ENCODE results near the gene NPTN. TPM values are rescaled to one million over a fixed set of nuclear protein-coding genes. Genes with fewer than 3 reads are reported as not detected.
"Not testable (repeated sequence)": the region's sequence is repeated elsewhere in the genome, so short reads cannot be mapped to it uniquely, and the experiment has no call there.

Gene NPTN
- total and polyA plus RNA-seq, 5 donors, result 262 to 320 (median 303) TPM

- H3K27ac ChIP-seq (ENCODE audit: low read length), result no peak overlapping the region
- no peaks in the 10 kb centered on the region for H3K27me3 ChIP-seq (ENCODE audit: control insufficient read depth, insufficient read depth)
- no peak overlapping the region for H3K4me3 ChIP-seq (ENCODE audit: low read length)
- 77% methylated on average over 7 of the region's 7 CpGs for WGBS
- H3K9me3 ChIP-seq (ENCODE audit: control insufficient read depth, low read length), result no peaks in the 10 kb centered on the region
- H3K4me1 ChIP-seq (ENCODE audit: control insufficient read depth, insufficient read depth, low read length), result no peaks in the 10 kb centered on the region
- no peak for DNase-seq
- intact Hi-C loops (cut with DNase I), result no loop called here
- no peak for ATAC-seq
Observed at GRCh38 chr15:73570355-73571032, 62.7 kb downstream of the NPTN start.

DNA sequence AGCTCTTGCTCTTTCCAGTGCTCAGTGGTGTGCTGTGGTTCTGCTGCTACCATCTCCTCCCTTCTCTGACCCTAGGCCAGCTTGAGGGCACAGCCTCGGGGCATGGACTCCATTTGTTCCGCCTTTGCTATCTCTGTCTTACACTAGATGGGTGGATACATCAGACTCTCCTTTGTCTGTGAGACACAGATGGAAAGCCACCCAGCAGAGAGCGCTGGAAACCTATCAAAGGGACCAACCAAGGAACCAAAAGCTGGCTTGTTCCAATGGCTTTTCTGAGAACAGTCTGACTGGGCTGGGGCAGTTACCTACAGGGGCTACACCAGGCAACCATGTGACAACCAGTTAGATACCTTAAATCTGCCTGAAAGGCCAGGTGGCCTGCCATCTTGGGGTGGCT is 63.8 kb downstream of the NPTN start:
- no peak overlapping the region for H3K27ac ChIP-seq (ENCODE audit: low read length)
- intact Hi-C loops (cut with DNase I), result loop anchor here in 3 of 4 donors (5.0 to 10.0 kb wide), 4 partner anchors 63 to 135 kb away; partner anchors contain the start of gene NPTN (in 2 of the 3)
- no peaks in the 10 kb centered on the region for H3K9me3 ChIP-seq (ENCODE audit: control insufficient read depth, low read length)
- no peak overlapping the region for H3K4me3 ChIP-seq (ENCODE audit: low read length)
- H3K4me1 ChIP-seq (ENCODE audit: control insufficient read depth, insufficient read depth, low read length), result peaks cover 3% of the 10 kb centered on the region
- ATAC-seq (no peak), DNase-seq (no peak)
- no peaks in the 10 kb centered on the region for H3K27me3 ChIP-seq (ENCODE audit: control insufficient read depth, insufficient read depth)
- 85% methylated on average over 3 of the region's 3 CpGs for WGBS

- no peaks in the 10 kb centered on the region for H3K27me3 ChIP-seq (ENCODE audit: control insufficient read depth, insufficient read depth)
- H3K27ac ChIP-seq (ENCODE audit: low read length), result no peak overlapping the region
- WGBS, result 79% methylated on average over 7 of the region's 7 CpGs
- peaks cover 3% of the 10 kb centered on the region for H3K4me1 ChIP-seq (ENCODE audit: control insufficient read depth, insufficient read depth, low read length)
- intact Hi-C loops (cut with DNase I), result loop anchor here in 3 of 4 donors (5.0 to 10.0 kb wide), 4 partner anchors 64 to 136 kb away; partner anchors contain the start of gene NPTN (in 2 of the 3)
- H3K4me3 ChIP-seq (ENCODE audit: low read length), result no peak overlapping the region
- ATAC-seq, result no peak
- DNase-seq, result no peak
- H3K9me3 ChIP-seq (ENCODE audit: control insufficient read depth, low read length), result no peaks in the 10 kb centered on the region
Observed at GRCh38 chr15:73568564-73569280, 64.5 kb downstream of the NPTN start.

DNA sequence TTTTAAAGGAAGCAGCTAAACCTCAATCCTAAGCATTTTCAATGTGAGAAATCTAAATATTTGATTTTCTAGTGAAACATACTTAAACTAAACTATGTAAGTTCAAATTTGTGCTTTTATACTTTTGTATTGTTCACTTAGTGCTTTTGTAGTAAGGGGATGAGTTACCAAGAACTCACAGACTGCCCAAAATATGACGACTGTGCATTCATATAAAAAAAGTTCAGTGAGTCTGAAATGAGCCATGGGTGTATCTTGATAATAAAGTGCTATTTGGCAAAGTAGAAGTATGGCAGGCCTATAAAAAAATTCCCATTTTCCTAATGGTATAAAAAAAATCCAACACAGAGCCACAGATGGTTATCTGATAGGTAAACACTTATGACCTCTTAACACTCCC is 66.2 kb downstream of the NPTN start:
- WGBS, result 76% methylated on average over 1 of the region's 1 CpG
- H3K4me1 ChIP-seq (ENCODE audit: control insufficient read depth, insufficient read depth, low read length), result peaks cover 3% of the 10 kb centered on the region
- DNase-seq, result no peak
- H3K9me3 ChIP-seq (ENCODE audit: control insufficient read depth, low read length), result no peaks in the 10 kb centered on the region
- H3K27ac ChIP-seq (ENCODE audit: low read length), result no peak overlapping the region
- H3K4me3 ChIP-seq (ENCODE audit: low read length), result no peak overlapping the region
- no peaks in the 10 kb centered on the region for H3K27me3 ChIP-seq (ENCODE audit: control insufficient read depth, insufficient read depth)
- intact Hi-C loops (cut with DNase I), result loop anchor here in 3 of 4 donors (5.0 to 10.0 kb wide), 4 partner anchors 65 to 138 kb away; partner anchors contain the start of gene NPTN (in 2 of the 3)
- ATAC-seq, result no peak

- intact Hi-C loops (cut with DNase I), result loop anchor here in 3 of 4 donors (5.0 to 10.0 kb wide), 3 partner anchors 68 to 141 kb away; partner anchors contain the start of gene NPTN (in 1 of the 3)
- H3K9me3 ChIP-seq (ENCODE audit: control insufficient read depth, low read length), result no peaks in the 10 kb centered on the region
- ATAC-seq (peak; percentile 30 to 50), DNase-seq (no peak)
- no peaks in the 10 kb centered on the region for H3K27me3 ChIP-seq (ENCODE audit: control insufficient read depth, insufficient read depth)
- H3K4me3 ChIP-seq (ENCODE audit: low read length), result no peak overlapping the region
- H3K27ac ChIP-seq (ENCODE audit: low read length), result no peak overlapping the region
- 37% methylated on average over 6 of the region's 6 CpGs for WGBS
- peaks cover 3% of the 10 kb centered on the region for H3K4me1 ChIP-seq (ENCODE audit: control insufficient read depth, insufficient read depth, low read length)
Observed at GRCh38 chr15:73564255-73564654, 68.9 kb downstream of the NPTN start.

DNA sequence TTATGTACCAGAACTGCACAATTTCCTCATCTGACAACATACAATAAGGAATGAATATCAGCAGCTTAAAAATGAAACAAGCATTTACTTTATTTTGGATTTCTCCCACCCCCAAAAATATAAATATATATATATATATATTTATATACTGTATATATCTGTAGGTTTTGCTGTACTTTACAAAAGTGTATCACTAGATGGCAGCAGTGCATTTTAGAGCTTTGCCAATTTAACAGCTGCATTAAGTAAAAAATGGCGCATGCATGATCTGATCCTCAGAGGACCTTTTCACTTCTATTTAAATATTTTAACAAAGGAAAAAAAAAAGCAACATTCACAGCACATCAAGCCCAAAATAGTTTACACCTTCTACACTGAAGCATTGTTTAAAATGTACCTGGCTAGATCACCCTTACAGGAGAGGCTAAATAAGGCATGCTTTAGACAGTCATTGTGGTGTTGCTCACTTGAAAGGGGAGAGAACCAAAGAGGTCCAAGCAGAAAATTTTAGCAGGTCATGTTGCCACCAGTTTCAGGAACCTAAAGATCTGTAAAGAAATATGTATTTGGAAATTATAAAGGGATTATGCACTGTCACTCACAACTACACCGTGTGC is 72.6 kb downstream of the NPTN start:
- Histone ChIP-seq H3K4me1 (ENCODE audit: control insufficient read depth, insufficient read depth, low read length) (peaks cover 3% of the 10 kb centered on the region), H3K4me3 (ENCODE audit: low read length) (no peak overlapping the region), H3K27me3 (ENCODE audit: control insufficient read depth, insufficient read depth) (no peaks in the 10 kb centered on the region), H3K9me3 (ENCODE audit: control insufficient read depth, low read length) (no peaks in the 10 kb centered on the region), H3K27ac (ENCODE audit: low read length) (no peak overlapping the region)
- intact Hi-C loops (cut with DNase I), result loop anchor here in 3 of 4 donors (5.0 to 10.0 kb wide), 3 partner anchors 72 to 144 kb away; partner anchors contain the start of gene NPTN (in 1 of the 3)
- ATAC-seq (no peak), DNase-seq (no peak)
- 41% methylated on average over 2 of the region's 2 CpGs for WGBS

GRCh38 chr15:73558529-73558928 is 74.7 kb downstream of the NPTN start:
- Histone ChIP-seq H3K9me3 (ENCODE audit: control insufficient read depth, low read length) (no peaks in the 10 kb centered on the region), H3K27me3 (ENCODE audit: control insufficient read depth, insufficient read depth) (no peaks in the 10 kb centered on the region), H3K4me1 (ENCODE audit: control insufficient read depth, insufficient read depth, low read length) (no peaks in the 10 kb centered on the region), H3K4me3 (ENCODE audit: low read length) (no peak overlapping the region), H3K27ac (ENCODE audit: low read length) (no peak overlapping the region)
- no peak for DNase-seq
- 97% methylated on average over 1 of the region's 1 CpG for WGBS
- no peak for ATAC-seq
- intact Hi-C loops (cut with DNase I), result loop anchor here in 2 of 4 donors (10.0 kb wide), 1 partner anchor 254 kb away; no protein-coding TSS in a partner anchor

DNA sequence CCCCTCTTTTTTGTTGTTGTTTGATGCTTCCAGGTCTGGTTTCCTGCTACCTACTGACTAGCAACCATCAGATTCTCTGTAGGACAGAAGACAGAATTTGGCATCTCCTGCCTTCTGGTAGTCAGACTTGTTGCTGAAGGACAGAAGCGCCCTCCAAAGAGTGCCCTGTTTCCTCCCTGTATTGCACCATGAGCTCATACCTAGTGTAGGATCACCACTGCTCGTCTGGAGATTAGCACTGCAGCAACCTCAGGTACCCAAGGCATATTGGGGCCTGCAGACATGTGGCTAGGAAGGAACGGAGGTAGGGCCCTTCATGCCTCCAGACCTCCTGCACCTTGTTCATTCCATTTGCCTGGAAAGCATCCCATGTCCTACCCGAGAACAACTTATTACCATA is 78.1 kb downstream of the NPTN start:
- Histone ChIP-seq H3K4me1 (ENCODE audit: control insufficient read depth, insufficient read depth, low read length) (peaks cover 1% of the 10 kb centered on the region), H3K4me3 (ENCODE audit: low read length) (no peak overlapping the region), H3K27ac (ENCODE audit: low read length) (no peak overlapping the region), H3K27me3 (ENCODE audit: control insufficient read depth, insufficient read depth) (no peaks in the 10 kb centered on the region), H3K9me3 (ENCODE audit: control insufficient read depth, low read length) (no peaks in the 10 kb centered on the region)
- intact Hi-C loops (cut with DNase I), result loop anchor here in 2 of 4 donors (10.0 kb wide), 1 partner anchor 250 kb away; no protein-coding TSS in a partner anchor
- ATAC-seq (no peak), DNase-seq (no peak)
- WGBS, result 90% methylated on average over 4 of the region's 4 CpGs

DNA sequence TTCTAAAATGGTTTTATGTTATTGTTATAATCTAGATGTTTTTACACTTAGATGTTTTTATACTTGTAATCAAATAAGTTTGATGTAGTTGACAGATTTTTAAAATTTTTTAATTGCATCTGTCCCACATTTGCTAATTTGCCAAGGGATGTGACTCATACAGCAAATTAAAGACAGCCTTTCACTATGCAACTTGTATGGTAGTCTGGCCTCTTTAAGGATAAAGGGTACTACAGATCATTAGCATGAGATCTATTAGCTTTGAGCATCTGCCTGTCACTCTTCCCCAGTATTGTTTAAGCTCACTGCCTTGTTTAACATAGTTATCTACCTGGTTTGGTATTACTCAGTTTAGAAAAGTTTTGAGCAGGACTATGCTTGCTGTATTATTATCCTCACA is 83.0 kb downstream of the NPTN start:
- Histone ChIP-seq H3K27ac (ENCODE audit: low read length) (no peak overlapping the region), H3K4me3 (ENCODE audit: low read length) (no peak overlapping the region), H3K27me3 (ENCODE audit: control insufficient read depth, insufficient read depth) (no peaks in the 10 kb centered on the region), H3K9me3 (ENCODE audit: control insufficient read depth, low read length) (no peaks in the 10 kb centered on the region), H3K4me1 (ENCODE audit: control insufficient read depth, insufficient read depth, low read length) (peaks cover 1% of the 10 kb centered on the region)
- DNase-seq (no peak), ATAC-seq (no peak)
- intact Hi-C loops (cut with DNase I), result loop anchor here in 2 of 4 donors (10.0 kb wide), 1 partner anchor 245 kb away; no protein-coding TSS in a partner anchor

DNA sequence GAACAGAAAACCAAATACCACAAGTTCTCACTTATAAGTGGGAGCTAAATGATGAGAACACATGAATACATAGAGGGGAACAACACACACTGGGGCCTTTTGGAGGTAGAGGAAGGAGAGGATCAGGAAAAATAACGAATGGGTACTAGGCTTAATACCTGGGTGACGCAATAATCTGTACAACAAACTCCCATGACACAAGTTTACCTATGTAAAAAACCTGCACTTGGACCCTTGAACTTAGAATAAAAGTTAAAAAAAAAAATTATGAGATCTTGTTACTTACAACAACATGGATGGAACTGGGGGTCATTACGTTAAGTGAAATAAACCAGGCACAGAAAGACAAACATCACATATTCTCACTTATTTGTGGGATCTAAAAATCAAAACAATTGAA is 84.3 kb downstream of the NPTN start:
- H3K27ac ChIP-seq (ENCODE audit: low read length); intact Hi-C loops (cut with DNase I); H3K9me3 ChIP-seq (ENCODE audit: control insufficient read depth, low read length); H3K4me1 ChIP-seq (ENCODE audit: control insufficient read depth, insufficient read depth, low read length); H3K4me3 ChIP-seq (ENCODE audit: low read length); ATAC-seq; H3K27me3 ChIP-seq (ENCODE audit: control insufficient read depth, insufficient read depth); DNase-seq: not testable (repeated sequence)
- WGBS, result 94% methylated on average over 3 of the region's 3 CpGs

GRCh38 chr15:73541479-73541878 is 91.7 kb downstream of the NPTN start:
- no peaks in the 10 kb centered on the region for H3K9me3 ChIP-seq (ENCODE audit: control insufficient read depth, low read length)
- ATAC-seq (no peak), DNase-seq (no peak)
- no peaks in the 10 kb centered on the region for H3K4me1 ChIP-seq (ENCODE audit: control insufficient read depth, insufficient read depth, low read length)
- intact Hi-C loops (cut with DNase I), result no loop called here
- H3K4me3 ChIP-seq (ENCODE audit: low read length), result no peak overlapping the region
- H3K27me3 ChIP-seq (ENCODE audit: control insufficient read depth, insufficient read depth), result no peaks in the 10 kb centered on the region
- H3K27ac ChIP-seq (ENCODE audit: low read length), result no peak overlapping the region
